GM21529 (cell line): Measurements from ENCODE around the gene CDH12.

ENCODE experiments used
- ATAC-seq: cut with Tn5 transposase; IDR thresholded peaks from one replicate; pipeline ENCODE4 v1.9.1; 2021; ENCODE audit not compliant: unreplicated experiment

CDH12 gene

DNA sequence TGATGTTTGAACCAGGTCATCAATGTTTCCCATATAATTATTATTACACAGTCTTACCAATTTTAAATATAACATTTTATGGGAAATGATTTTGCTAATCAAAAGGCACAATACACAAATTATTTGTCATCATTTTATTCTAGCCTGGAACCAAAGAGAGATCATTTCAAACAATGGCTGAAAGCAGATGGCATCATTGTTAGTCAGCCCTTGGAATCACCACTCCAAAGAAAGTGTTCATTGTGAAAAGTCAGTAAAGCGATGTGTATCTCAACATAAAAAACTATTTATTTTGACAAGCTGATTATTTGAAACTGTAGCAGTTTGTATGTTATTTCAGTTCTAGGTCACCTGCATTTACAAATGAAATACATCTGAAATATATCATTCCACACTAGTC, 1068.7 kb downstream of the CDH12 start:
- ATAC-seq = no peak

DNA sequence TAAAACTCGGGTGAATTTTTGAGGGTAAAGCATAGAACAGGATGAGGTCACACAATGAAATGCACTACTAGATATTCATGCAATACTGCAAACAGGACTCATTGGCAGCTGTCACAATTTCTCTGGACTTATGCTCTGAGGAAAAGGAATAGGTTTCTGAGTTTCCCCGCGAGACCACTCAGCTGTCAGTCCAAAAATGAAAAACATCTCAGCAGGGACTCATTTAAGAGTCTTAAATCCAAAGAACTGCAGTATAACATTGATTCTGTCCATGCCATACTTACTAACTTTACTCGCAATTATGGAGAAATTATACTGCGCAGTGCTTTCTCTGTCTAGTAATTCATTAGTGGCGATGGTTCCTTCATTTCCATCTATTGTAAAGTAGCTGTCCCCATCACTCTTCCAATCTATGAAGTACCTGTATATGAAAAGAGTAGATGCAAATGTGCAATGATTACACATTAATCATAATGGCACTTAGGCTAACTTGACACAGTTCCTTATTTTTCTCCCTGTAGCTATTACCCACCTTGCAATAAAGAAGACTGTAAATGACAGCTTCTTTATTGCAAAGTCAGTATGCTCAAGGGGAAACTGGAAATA, 1070.0 kb downstream of the CDH12 start:
- ATAC-seq = no peak

DNA sequence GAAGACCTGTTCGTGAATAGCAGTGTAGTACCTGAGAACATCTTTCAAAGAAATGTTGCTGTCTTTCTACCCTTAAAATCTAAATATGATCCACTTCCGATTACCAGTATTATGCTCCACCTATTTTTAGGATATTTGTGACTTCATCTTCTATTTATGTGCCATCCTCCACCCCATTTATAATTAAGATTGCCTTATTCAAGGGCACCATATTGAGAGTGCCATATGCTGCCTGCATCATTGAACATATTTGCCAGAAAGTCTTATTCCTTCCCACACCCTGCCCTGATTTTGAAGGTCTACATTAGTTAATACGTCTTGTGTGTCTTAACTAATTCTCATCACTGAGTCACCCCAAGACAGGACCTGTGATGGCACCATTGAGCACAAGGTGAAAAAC, 1076.7 kb downstream of the CDH12 start:
- ATAC-seq = no peak

DNA sequence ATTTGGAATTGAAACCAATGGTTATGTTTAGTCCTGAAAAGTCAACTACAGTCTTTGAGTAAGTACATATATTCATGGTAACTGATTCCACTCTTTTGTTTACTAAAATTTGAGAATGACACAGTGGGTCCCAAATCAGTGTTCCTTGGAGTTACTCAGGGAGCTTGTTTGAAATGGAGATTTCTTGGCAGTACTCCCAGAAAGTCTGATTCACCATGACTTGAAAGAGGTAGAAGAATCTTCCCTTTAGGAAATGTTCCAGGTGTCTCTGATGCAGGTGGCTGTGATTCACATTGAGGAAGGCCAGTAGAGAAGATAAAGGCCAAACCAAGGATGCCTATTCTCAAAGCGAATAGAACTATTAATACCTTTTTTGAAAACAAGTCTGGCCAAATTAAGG, 1078.3 kb downstream of the CDH12 start:
- ATAC-seq = no peak

DNA sequence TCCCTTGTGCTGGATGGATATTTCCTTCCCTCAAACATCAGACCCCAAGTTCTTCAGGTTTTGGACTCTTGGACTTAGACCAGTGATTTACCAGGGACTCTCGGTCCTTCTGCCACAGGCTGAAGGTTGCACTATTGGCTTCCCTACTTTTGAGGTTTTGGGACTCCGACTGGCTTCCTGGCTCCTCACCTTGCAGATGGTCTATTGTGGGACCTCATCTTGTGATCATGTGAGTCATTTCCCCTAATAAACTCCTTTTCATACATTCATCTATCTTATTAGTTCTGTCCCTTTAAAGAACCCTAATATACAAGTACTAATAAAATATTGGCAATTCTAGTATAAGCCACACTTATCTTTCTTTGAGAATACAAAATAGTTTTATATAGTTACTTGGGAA, 1078.9 kb downstream of the CDH12 start:
- no peak for ATAC-seq

DNA sequence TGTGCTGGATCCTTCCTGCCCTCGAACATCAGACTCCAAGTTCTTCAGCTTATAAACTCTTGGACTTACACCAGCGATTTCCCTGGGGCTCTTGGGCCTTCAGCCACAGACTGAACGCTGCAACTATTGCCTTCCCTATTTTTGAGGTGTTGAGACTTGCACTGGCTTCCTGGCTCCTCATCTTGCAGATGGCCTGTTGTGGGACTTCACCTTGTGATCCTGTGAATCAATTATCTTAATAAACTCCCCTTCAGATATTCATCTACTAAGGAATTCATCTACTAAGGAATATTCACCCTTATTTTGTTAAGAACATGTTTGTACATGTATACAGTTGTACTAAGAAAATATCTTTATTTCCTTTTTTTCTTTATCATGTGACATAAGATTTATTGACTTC, 1079.7 kb downstream of the CDH12 start:
- no peak for ATAC-seq

DNA sequence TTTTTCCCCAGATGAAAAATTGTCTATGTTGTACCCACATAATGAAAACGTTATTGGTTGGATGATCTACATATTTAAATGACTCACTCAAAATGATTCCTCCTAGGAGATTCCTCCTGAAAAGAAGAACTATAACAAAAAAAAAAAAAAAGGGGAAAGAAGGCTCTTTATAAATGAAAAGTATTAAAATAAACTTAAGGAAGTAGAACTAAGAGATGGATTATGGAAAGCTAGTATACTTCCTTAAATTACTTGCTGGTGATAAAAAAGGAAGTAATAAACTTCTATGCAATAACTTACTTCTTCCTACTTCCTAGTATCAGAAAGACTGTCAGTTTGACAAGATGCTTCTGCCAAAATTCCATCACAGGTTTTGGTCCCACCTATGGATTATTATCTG, 1087.7 kb downstream of the CDH12 start:
- no peak for ATAC-seq

DNA sequence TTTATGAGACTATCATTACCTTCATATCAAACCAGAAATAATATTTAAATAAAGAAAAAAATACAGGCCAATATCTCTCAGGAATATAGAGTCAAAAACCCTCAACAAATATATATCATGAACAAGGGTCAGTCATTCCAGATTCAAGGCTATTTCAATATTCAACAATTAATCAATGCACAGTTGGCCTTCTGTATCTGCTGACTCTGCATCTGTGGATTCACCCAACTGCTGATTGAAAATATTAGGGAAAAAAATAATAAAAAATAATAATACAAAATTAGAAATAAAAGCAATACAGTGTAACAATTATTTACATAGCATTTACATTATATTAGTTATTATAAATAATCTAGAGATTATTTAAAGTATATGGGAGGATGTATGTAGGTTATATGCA, 1114.0 kb downstream of the CDH12 start:
- no peak for ATAC-seq

DNA sequence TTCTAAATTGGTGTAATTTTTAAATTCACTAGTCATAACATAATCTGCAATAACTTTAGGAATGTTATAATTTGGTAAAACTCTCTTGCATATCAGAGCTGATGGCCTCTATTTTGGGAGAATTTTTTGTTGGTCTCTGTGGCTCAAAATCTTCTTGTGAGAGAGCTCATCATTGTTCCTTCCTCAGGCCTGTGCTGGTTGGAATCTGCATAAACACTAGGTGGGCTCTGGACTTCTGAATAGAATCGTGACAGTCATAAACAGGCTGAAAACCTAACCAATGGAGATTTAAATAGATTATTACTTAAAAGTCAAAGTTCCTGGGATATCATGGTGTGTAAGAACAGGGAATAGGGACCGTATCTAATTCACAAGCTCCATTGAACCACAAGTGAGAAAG, 1129.6 kb downstream of the CDH12 start:
- ATAC-seq = no peak

DNA sequence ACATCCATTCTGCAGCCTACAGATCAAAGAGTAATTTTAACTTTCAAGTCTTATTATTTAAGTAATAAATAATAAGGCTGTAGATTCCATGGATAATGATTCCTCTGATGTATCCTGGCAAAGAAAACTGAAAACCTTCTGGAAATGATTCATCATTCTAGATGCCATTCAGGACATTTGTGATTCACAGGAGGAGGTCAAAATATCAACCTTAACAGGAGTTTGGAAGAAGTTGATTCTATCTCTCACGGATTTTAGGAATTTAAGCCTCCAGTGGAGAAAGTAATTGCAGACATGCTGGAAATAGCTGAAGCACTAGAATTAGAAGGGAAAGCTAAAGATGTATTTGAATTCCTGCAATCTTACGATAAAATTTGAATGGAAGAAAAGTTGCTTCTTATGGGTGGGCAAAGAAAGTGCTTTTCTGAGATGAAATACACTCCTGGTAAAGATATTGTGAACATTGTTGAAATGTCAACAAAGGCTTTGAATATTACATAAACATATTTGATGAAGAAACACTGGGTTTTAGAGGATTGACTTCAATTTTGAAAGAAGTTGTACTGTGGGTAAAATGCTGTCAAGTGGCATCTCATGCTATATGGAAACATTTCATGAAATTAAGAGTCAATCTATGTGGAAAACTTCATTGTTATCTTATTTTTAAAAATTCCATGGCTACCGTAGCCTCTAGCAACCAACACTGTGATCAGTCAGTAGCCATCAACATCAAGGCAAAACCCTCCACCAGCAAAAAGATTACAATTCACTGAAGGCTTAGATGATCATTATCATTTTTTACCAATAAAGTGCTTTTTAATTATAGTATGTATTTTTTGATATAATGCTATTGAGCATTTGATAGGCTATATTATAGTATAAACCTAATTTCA, 1141.0 kb downstream of the CDH12 start:
- no peak for ATAC-seq

DNA sequence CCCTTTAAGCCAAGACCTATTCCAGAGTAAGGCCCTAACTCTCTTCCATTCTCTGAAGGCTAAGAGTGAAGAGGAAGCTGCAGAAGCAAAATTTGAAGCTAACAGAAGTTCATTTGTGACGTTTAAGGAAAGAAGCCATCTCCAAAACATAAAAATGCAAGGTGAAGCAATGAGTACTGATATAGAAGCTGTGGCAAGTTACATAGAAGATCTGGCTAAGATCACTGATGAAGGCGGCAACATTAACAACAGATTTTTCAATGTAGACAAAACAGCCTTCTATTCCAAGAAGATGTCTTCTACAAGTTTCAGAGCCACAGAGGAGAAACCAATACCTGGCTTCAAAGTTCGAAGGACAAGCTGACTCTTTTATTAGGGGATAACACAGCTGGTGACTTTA, 1143.4 kb downstream of the CDH12 start:
- ATAC-seq = no peak

DNA sequence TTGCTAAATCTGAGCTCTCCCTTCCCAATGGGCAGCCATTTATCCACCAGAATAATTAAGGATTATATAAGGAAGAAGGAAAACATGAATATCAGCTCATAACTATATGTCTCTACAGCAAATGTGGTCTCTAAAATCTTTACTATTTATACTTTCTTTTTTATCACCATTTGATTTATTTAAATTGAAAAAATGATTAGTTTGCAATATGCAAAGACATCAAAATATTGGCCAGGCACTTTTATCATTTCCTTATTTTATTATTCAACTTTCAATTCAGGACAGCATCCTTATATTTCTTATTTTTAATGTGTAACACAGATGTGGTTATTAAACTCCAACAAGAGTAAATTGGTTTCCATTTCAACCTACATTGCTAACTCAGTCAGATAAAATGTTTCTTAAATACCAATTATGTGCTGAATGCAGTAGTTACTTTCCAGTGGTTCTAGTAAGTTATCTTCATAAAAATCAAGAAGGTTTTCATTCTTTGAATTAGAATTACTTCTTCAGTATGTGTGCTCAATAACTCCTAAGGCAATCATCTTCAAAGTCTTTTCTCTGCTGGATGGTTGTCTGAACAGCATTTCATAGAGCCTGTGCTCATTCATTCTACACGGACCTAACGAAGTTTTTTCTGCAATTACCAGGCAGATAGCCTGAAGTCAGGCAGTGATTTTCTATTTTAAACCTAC, 1148.0 kb downstream of the CDH12 start:
- ATAC-seq = no peak

DNA sequence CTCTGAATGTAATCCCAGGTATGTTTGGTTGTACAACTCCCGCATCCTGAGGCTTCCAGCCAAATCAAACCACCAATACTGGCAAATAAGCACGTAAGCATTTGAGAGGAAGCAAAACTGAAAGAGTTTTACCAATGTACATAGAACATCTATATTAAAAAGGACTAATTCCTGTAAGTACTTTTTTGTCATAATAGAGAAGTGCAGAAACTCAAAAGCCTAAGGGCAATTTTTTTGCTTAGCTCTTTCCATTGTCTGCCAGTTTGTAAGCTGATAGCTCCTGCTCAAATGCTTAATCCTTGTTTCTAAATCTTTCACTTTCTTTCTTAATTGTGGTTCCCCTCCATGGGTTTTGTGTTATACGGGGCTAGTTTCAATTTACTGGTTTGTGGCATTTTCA, 1151.8 kb downstream of the CDH12 start:
- no peak for ATAC-seq
